ENCODE results near the gene PTOV1. TPM values are rescaled to one million over a fixed set of nuclear protein-coding genes. Genes with fewer than 3 reads are reported as not detected.

Gene PTOV1
- total RNA-seq, 6 donors from 2014 or later = 60.2 to 136 (median 106) TPM

- peak in 1 of 4 donors; percentile 20 for TF ChIP-seq POLR2A (IDR thresholded peaks at IDR 0.05)
- TF ChIP-seq CTCF (IDR thresholded peaks at IDR 0.05) = peak; percentile 67 to 96 (median 91)
- TF ChIP-seq POLR2AphosphoS5 (IDR thresholded peaks at IDR 0.05) = peak in 1 of 2 donors; percentile 45
- TF ChIP-seq EP300 (IDR thresholded peaks at IDR 0.05) = no peak
- 38% methylated on average over 68 of the region's 71 CpGs; no CpG with 5 or more reads in 1 of the 2 donors for WGBS, 2 donors
- DNase-seq = peak; percentile 77 to 96
- Histone ChIP-seq H3K36me3 (peaks cover 3 to 25% (median 16%) of the 10 kb centered on the region in 4 donors), H3K27ac (no peak overlapping the region), H3K4me1 (peaks cover 10 to 13% (median 11%) of the 10 kb centered on the region in 4 donors), H3K27me3 (peaks cover 0 to 3% (median 0%) of the 10 kb centered on the region in 4 donors), H3K4me3 (peak overlapping the region in 3 of 4 donors; percentile 33 to 52 (median 43)), H3K9me3 (no peaks in the 10 kb centered on the region)
- ATAC-seq (ENCODE audit: low FRiP score in 2 of 2) = peak; percentile 50 to 89
Measured at GRCh38 chr19:49889687-49890348, 38.9 kb downstream of the PTOV1 start.

GRCh38 chr19:49890349-49891311 lies 39.7 kb downstream of the PTOV1 start:
- TF ChIP-seq POLR2A (IDR thresholded peaks at IDR 0.05) = no peak
- TF ChIP-seq CTCF (IDR thresholded peaks at IDR 0.05) = peak in 3 of 6 experiments; percentile 16 to 45 (median 21)
- 27 to 33% methylated on average over 9 to 20 of the region's 69 CpGs for WGBS, 2 donors
- peak; percentile 53 to 91 for DNase-seq
- H3K27ac ChIP-seq = no peak overlapping the region
- peaks cover 10 to 13% (median 11%) of the 10 kb centered on the region in 4 donors for H3K4me1 ChIP-seq
- H3K9me3 ChIP-seq = no peaks in the 10 kb centered on the region
- H3K36me3 ChIP-seq = peaks cover 0 to 16% (median 9%) of the 10 kb centered on the region in 4 donors
- peaks cover 0 to 3% (median 0%) of the 10 kb centered on the region in 4 donors for H3K27me3 ChIP-seq
- peak overlapping the region in 3 of 4 donors; percentile 33 to 52 (median 43) for H3K4me3 ChIP-seq
- ATAC-seq (ENCODE audit: low FRiP score in 2 of 2) = peak; percentile 38 to 41

- Histone ChIP-seq H3K4me3 (no peak overlapping the region), H3K4me1 (peaks cover 10 to 13% (median 13%) of the 10 kb centered on the region in 4 donors), H3K36me3 (peaks cover 0 to 9% (median 5%) of the 10 kb centered on the region in 4 donors), H3K9me3 (no peaks in the 10 kb centered on the region), H3K27me3 (peaks cover 0 to 3% (median 0%) of the 10 kb centered on the region in 4 donors), H3K27ac (no peak overlapping the region)
- ATAC-seq (ENCODE audit: low FRiP score in 2 of 2) (no peak), DNase-seq (peak in 1 of 2 donors; percentile 56)
- WGBS, 2 donors = 85 to 88% methylated on average over 16 to 17 of the region's 17 CpGs
- TF ChIP-seq POLR2A (IDR thresholded peaks at IDR 0.05) (no peak), POLR2AphosphoS5 (IDR thresholded peaks at IDR 0.05) (no peak), CTCF (IDR thresholded peaks at IDR 0.05) (no peak), EP300 (IDR thresholded peaks at IDR 0.05) (no peak)
Measured at GRCh38 chr19:49891393-49891792, 40.4 kb downstream of the PTOV1 start.

- no peak overlapping the region for H3K4me3 ChIP-seq
- peaks cover 0 to 8% (median 3%) of the 10 kb centered on the region in 4 donors for H3K36me3 ChIP-seq
- TF ChIP-seq CTCF (IDR thresholded peaks at IDR 0.05) (no peak), EP300 (IDR thresholded peaks at IDR 0.05) (no peak), POLR2AphosphoS5 (IDR thresholded peaks at IDR 0.05) (no peak), POLR2A (IDR thresholded peaks at IDR 0.05) (no peak)
- no peak overlapping the region for H3K27ac ChIP-seq
- 90 to 100% methylated on average over 1 of the region's 1 CpG for WGBS, 2 donors
- H3K9me3 ChIP-seq = no peaks in the 10 kb centered on the region
- H3K4me1 ChIP-seq = peaks cover 22 to 26% (median 25%) of the 10 kb centered on the region in 4 donors
- DNase-seq = no peak
- no peak for ATAC-seq (ENCODE audit: low FRiP score in 2 of 2)
- H3K27me3 ChIP-seq = peaks cover 0 to 3% (median 0%) of the 10 kb centered on the region in 4 donors
Measured at GRCh38 chr19:49892716-49893115, 41.8 kb downstream of the PTOV1 start.
